ENCODE measurements around the gene FOXJ3. TPM values are rescaled to one million over a fixed set of nuclear protein-coding genes. Genes with fewer than 3 reads are reported as not detected.

The FOXJ3 gene
- total and polyA plus RNA-seq, 2 of the 4 experiments (the other 2 are of a cell fraction): 16.7 to 30.5 TPM

GRCh38 chr1:42173155-42173933, 161.7 kb downstream of the FOXJ3 start:
- Histone ChIP-seq H4K20me1 (ENCODE audit: insufficient read depth, low read length) (peaks cover 9% of the 10 kb centered on the region; the same call in 1 of the 2 replicates), H4K5ac (ENCODE audit: low read depth, low read length) (no peak overlapping the region), H3K4me3 (ENCODE audit: insufficient read depth, low read depth, low read length) (no peak overlapping the region), H3K18ac (ENCODE audit: low read depth, low read length) (no peak overlapping the region), H4K8ac (ENCODE audit: low read depth in 2 of 2, low read length in 2 of 2) (no peak overlapping the region), H3K79me1 (ENCODE audit: low read depth in 1 of 2, low read length in 2 of 2) (no peaks in the 10 kb centered on the region), H3K14ac (replicated peaks; ENCODE audit: low read depth, low read length) (no peak overlapping the region), H3K4me1 (ENCODE audit: control insufficient read depth, insufficient read depth, low read length) (peaks cover 5% of the 10 kb centered on the region), H3K4me2 (ENCODE audit: low read depth, low read length) (no peak overlapping the region), H2AK9ac (replicated peaks; ENCODE audit: low read depth, low read length, poor library complexity) (no peak overlapping the region), H2BK15ac (ENCODE audit: low read depth, low read length) (no peak overlapping the region), H3K27ac (ENCODE audit: insufficient read depth, low read length) (no peak overlapping the region), H2BK20ac (ENCODE audit: low read depth, low read length) (no peak overlapping the region), H3K9me3 (ENCODE audit: control insufficient read depth, insufficient read depth, low read length) (no peaks in the 10 kb centered on the region), H2AFZ (replicated peaks; ENCODE audit: low read length, poor library complexity) (no peak overlapping the region), H2AK5ac (ENCODE audit: low read depth, low read length) (no peak overlapping the region), H2BK5ac (ENCODE audit: low read depth, low read length, poor library complexity, severe bottlenecking) (no peak overlapping the region), H2BK120ac (ENCODE audit: low read depth, low read length) (no peak overlapping the region), H3K56ac (ENCODE audit: extremely low read depth, insufficient read depth, low read length) (no peak overlapping the region), H3K36me3 (ENCODE audit: control insufficient read depth, insufficient read depth, low read length) (peaks cover 1% of the 10 kb centered on the region; the same call in 1 of the 2 replicates), H4K91ac (ENCODE audit: insufficient read depth, low read depth, low read length) (no peak overlapping the region), H3K9me1 (ENCODE audit: insufficient read depth, low read length) (0 out of 2 replicates have a peak, but pooled peaks cover 2% of the 10 kb centered on the region), H3K4ac (ENCODE audit: low read depth, low read length) (no peak overlapping the region), H3K27me3 (ENCODE audit: control insufficient read depth, insufficient read depth, low read length) (no peaks in the 10 kb centered on the region), H3K23ac (ENCODE audit: low read depth, low read length) (no peak overlapping the region), H3K9ac (ENCODE audit: low read depth, low read length) (no peak overlapping the region)
- ATAC-seq (ENCODE audit: low read depth) (peak; percentile 76), DNase-seq (peak; percentile 28)
- ChIA-PET POLR2A (ENCODE audit: unreplicated experiment) (no interaction called here), CTCF (interaction anchor here (0.5 to 2.4 kb wide), 14 partner anchors 13 to 1254 kb away, joined by 3 to 8 read pairs (median 3); no protein-coding TSS in a partner anchor)
- dilution Hi-C loops (cut with HindIII; ENCODE audit: low sequenced_read_pairs, unreplicated experiment) (no loop called here), intact Hi-C loops (cut with micrococcal nuclease) (loop anchor here (1.0 to 10.0 kb wide), 2 partner anchors 481 to 599 kb away; partner anchors contain the start of gene PPIH), in situ Hi-C loops (cut with MboI; ENCODE audit: low sequenced_read_pairs) (no loop called here)
- no TSS peak for BruUV-seq (replicated peaks)
- WGBS, 2 experiments (ENCODE audit: extremely low coverage in 2 of 2, insufficient read length in 1 of 2): no CpG with 5 or more reads among the region's 9 CpGs
- TF ChIP-seq NFE2L2 (IDR thresholded peaks at IDR 0.05; ENCODE audit: low read depth, low read length): no peak
- TF ChIP-seq CEBPB (IDR thresholded peaks at IDR 0.05; ENCODE audit: low read depth, low read length): no peak
- TF ChIP-seq USF2 (IDR thresholded peaks at IDR 0.05; ENCODE audit: low read depth, low read length): no peak
- peak; percentile 79 for TF ChIP-seq CTCF (conservative IDR thresholded peaks at IDR 0.05; ENCODE audit: low read depth, low read length)
- no peak for TF ChIP-seq POLR2A (IDR thresholded peaks at IDR 0.05; ENCODE audit: low read depth, low read length)
- TF ChIP-seq RAD21 (IDR thresholded peaks at IDR 0.05; ENCODE audit: low read length): peak; percentile 61
- TF ChIP-seq SMC3 (IDR thresholded peaks at IDR 0.05; ENCODE audit: low read depth, low read length): peak; percentile 66
- TF ChIP-seq MAZ (IDR thresholded peaks at IDR 0.05; ENCODE audit: borderline replicate concordance, low read depth, low read length): no peak
- TF ChIP-seq RCOR1 (IDR thresholded peaks at IDR 0.05; ENCODE audit: insufficient replicate concordance, low read length): no peak
- TF ChIP-seq FOS (IDR thresholded peaks at IDR 0.05; ENCODE audit: low read depth, low read length): no peak
- TF ChIP-seq ELK1 (IDR thresholded peaks at IDR 0.05; ENCODE audit: borderline replicate concordance, low read depth, low read length): no peak
- no peak for TF ChIP-seq CHD1 (IDR thresholded peaks at IDR 0.05; ENCODE audit: low read depth, low read length)
- TF ChIP-seq BHLHE40 (IDR thresholded peaks at IDR 0.05; ENCODE audit: low read depth, low read length): no peak
- TF ChIP-seq RFX5 (IDR thresholded peaks at IDR 0.05; ENCODE audit: low read depth, low read length): no peak
- no peak for TF ChIP-seq MXI1 (IDR thresholded peaks at IDR 0.05; ENCODE audit: borderline replicate concordance, low read depth, low read length)

All from IMR-90 (cell line).